HepG2 (cell line): Measurements from ENCODE around the gene EOGT. TPM values are rescaled to one million over a fixed set of nuclear protein-coding genes. Genes with fewer than 3 reads are reported as not detected.

ENCODE experiments used
- AFF4 ChIP-seq: sonication (generic); formaldehyde crosslinking; IDR thresholded peaks from 2 replicates; pipeline ENCODE4 v1.4.0; 2020; ENCODE audit warnings: missing genetic modification reagents
- ARNT2 ChIP-seq: sonication (generic); formaldehyde crosslinking; IDR thresholded peaks from 2 replicates; pipeline ENCODE4 v1.8.0; 2022; ENCODE audit warnings: mild to moderate bottlenecking, low read depth, missing genetic modification reagents, moderate library complexity
- CBFB ChIP-seq: sonication (generic); formaldehyde crosslinking; IDR thresholded peaks from 2 replicates; pipeline ENCODE4 v1.4.0; 2020; ENCODE audit warnings: missing genetic modification reagents
- DR1 ChIP-seq: sonication (generic); formaldehyde crosslinking; IDR thresholded peaks from 2 replicates; pipeline ENCODE4 v1.8.0; 2021; ENCODE audit warnings: mild to moderate bottlenecking, missing genetic modification reagents, inconsistent platforms
- ESRRA ChIP-seq: sonication (generic); formaldehyde crosslinking; IDR thresholded peaks from 2 replicates; pipeline ENCODE4 v1.5.1; 2020; ENCODE audit warnings: mild to moderate bottlenecking, low read depth, missing genetic modification reagents
- HDAC1 ChIP-seq: sonication (generic); formaldehyde crosslinking; IDR thresholded peaks from 2 replicates; pipeline ENCODE4 v1.5.1; 2020; ENCODE audit warnings: mild to moderate bottlenecking, missing genetic modification reagents
- HHEX ChIP-seq: IDR thresholded peaks from 2 replicates; pipeline ENCODE4 v1.6.1; 2016; ENCODE audit warnings: control low read depth
- HNRNPH1 ChIP-seq: fragments of 200-400 bp; formaldehyde crosslinking; optimal IDR thresholded peaks from 2 replicates; pipeline ENCODE3; 2017; ENCODE audit warnings: mild to moderate bottlenecking, low read depth, low read length
- PLSCR1 ChIP-seq: sonication (generic); formaldehyde crosslinking; IDR thresholded peaks from 2 replicates; pipeline ENCODE4 v1.5.0; 2020; ENCODE audit warnings: missing genetic modification reagents, mild to moderate bottlenecking, borderline replicate concordance
- RBFOX2 ChIP-seq: fragments of 200-400 bp; formaldehyde crosslinking; IDR thresholded peaks from 2 replicates; pipeline ENCODE4 v1.6.1; 2017; ENCODE audit warnings: low read depth, mild to moderate bottlenecking, low read length
- REXO4 ChIP-seq: sonication (generic); formaldehyde crosslinking; IDR thresholded peaks from 2 replicates; pipeline ENCODE4 v1.8.0; 2022; ENCODE audit warnings: missing genetic modification reagents, mild to moderate bottlenecking, borderline replicate concordance
- ZNF235 ChIP-seq: sonication (generic); formaldehyde crosslinking; IDR thresholded peaks from 2 replicates; pipeline ENCODE4 v1.8.1; 2023; ENCODE audit warnings: mild to moderate bottlenecking, missing genetic modification reagents, borderline replicate concordance
- ZNF512 ChIP-seq: sonication (generic); formaldehyde crosslinking; IDR thresholded peaks from 2 replicates; pipeline ENCODE4 v1.4.0; 2020; ENCODE audit warnings: mild to moderate bottlenecking, missing genetic modification reagents
- ZNF543 ChIP-seq: sonication (generic); formaldehyde crosslinking; IDR thresholded peaks from 2 replicates; pipeline ENCODE4 v1.4.0; 2020; ENCODE audit warnings: mild to moderate bottlenecking, missing genetic modification reagents
- polyA plus RNA-seq, 8 experiments: library from polyadenylated mRNA; depleted of rRNA in 3 of 8; stranded (reverse) in 7 of 8; unstranded in 1 of 8; fragments of >200 nt; fragmentation: Illumina TruSeq in 4 of 8; extraction: Trizol in 4 of 8; gene quantifications; 2 replicates each; pipeline versions ENCODE4 v1.2.1 to v1.2.3, GENCODE V29; 2011 to 2016; ENCODE audit warnings: low read depth in 4 of 8, missing spikeins in 1 of 8, mixed read lengths in 1 of 8; ENCODE audit not compliant: insufficient read depth in 1 of 8
- total RNA-seq, 5 experiments: library from RNA; depleted of rRNA; stranded (reverse); fragments of >200 nt; fragmentation: Illumina TruSeq; extraction: Trizol; gene quantifications; 2 replicates each; pipeline ENCODE4 v1.2.3, GENCODE V29; 2016; ENCODE audit warnings: low read depth in 1 of 5

The EOGT gene
- total and polyA plus RNA-seq, 2 of the 13 experiments (the other 11 are each of a cell fraction or from before 2014, with no cell fraction given), result 4.5 to 18.6 TPM

- no peak for TF ChIP-seq HNRNPH1
- TF ChIP-seq ZNF235 (CRISPR knock-in tag), result peak; percentile 85; the same call in 1 of the 2 replicates
- TF ChIP-seq RBFOX2, result peak; percentile 90
- TF ChIP-seq HHEX (CRISPR knock-in tag), result no peak
- TF ChIP-seq HDAC1 (CRISPR knock-in tag), result peak; percentile 63; the same call in 1 of the 2 replicates
- TF ChIP-seq ZNF543 (CRISPR knock-in tag), result no peak
- peak; percentile 93 for TF ChIP-seq ARNT2
- no peak for TF ChIP-seq ESRRA (CRISPR knock-in tag)
- TF ChIP-seq DR1, result peak; percentile 74; the same call in 1 of the 2 replicates
- TF ChIP-seq REXO4 (CRISPR knock-in tag), result no peak
- TF ChIP-seq PLSCR1, result no peak
- TF ChIP-seq CBFB (CRISPR knock-in tag), result peak; percentile 84; the same call in 1 of the 2 replicates
- no peak for TF ChIP-seq AFF4 (CRISPR knock-in tag)
- TF ChIP-seq ZNF512 (CRISPR knock-in tag), result no peak
Observed at GRCh38 chr3:69013253-69014021, at the start of gene EOGT (continued).
